Activated CD4-positive, alpha-beta T cell treated with anti-CD3 and anti-CD28 coated beads, Interleukin-2, amount 50 U/mL, for 4 hours (primary cell): ENCODE measurements around the gene TIGD2.

Source experiments
- DNase-seq, 2 experiments: peaks; one replicate each; pipeline ENCODE4 v3.0.0-alpha.2; 2020

The TIGD2 gene

DNA sequence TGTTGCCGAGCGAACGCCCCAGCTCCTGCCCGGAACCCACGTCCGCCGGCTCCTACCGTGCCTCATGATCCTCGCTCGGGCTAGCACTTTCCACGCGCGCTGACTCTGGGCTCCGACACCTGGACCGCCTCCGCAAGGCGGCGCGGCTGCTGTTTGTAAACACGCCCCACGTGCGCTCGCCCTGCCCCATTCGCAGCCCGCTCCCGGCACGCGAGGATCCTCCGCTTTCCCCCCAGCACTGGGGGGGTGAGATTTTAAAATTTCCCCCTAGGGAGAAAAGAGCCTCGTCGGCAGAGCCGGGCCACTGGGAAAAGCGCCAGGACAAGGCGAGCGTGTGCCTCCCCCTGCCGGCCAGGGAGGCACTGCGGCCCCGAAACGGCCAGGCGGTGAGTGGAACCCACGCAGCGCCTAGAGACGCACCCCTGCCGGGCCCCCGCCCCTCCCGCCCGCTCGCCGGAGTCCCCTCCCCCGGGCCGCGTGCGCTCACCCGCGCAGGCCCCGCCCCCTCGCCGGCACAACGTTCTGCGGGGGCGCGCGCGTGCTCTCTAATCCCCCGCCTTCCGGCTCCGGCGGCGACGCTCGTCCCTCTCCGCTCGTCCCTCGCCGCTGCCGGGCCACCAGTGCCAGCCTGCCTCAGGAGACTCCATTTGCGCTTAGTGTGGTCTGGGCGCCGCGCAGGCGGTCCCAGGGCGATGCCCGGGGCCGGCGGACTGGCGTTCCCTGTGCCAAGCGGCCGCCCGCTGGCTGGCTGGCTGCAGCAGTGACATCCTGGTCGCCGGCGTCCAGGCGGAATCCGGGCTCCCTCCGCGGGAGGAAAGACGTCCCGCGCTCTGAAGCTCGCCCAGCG is at the start of gene TIGD2:
Gene TIGD2, plus strand, starts transcription at position 548 of the 847 bp plus-strand sequence. CDS start 1,442 bp downstream, outside the sequence.
- DNase-seq: peak; percentile 85 to 86

DNA sequence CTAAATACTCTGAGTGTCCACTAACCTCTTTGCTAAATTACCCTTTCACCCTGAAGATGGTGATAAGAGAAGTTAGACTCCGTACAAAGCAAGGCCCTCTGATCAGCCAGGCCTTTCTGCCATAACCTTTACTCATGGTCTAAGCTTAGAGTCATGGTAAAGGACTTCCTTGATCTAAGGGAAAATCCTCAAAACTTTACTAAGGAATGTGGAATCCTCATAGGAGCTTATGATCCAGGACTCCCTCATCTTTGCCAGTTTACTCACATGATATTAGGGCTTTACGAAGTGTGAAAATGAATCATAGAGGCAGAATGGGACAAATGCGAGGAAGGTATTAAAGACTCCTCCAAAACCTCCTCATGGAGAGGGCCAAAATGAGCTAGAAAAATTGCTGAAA is 46.5 kb upstream of the TIGD2 start:
- no peak for DNase-seq

DNA sequence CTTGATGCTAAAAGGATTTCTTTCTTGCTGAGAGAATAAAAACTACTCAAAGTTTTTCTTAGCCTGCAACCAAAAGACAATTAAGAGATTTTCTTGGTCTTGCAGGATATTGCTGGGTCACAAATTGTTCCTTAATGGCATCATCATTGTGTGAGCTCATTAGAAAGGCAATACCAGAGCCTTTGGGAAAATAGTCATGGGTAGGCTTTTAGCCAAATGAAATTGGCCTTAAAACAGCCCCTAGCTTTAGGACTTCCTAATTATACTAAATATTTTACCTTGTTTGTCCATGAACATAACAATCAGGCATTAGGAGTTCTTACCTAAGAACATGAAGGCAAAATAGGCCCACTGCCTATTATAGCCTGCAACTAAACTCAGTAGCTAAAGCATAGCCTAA is 43.9 kb upstream of the TIGD2 start:
- DNase-seq: no peak

DNA sequence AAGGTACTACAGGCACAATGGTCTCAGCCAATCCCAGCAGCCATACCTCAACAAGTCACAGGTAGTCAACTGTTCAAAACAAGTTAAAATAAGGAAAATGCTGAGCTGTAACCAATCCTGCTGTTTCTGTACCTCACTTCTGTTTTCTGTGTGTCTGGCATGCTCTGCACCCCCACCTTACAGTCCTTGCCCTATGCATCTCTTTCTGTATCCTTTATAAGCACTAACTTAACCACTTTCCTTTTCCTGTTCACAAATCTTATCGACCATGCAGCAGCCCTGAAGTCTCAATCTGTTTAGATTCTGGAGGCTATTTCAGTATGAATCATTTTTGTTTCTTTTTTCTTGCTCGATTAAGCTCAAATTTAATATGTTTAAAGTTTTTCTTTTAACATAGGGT is 41.9 kb upstream of the TIGD2 start:
- no peak for DNase-seq

DNA sequence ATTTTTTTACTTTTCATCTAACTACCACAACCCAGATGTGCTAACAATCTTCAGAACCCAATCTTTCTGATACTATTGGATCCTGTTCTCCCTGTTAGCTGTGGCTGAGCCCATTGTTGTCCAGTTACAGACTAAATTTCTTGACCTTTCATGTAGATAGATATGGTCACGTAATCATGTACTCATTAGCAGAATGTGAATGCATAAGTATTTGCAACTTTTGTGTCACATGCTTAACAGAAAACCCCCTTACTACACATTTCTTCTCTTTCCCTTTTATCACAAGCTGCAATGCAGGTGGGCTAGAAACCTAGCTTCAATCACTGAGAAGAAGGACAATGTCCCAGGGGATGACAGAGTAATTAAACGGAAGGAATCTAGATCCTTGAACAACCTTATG is 41.3 kb upstream of the TIGD2 start:
- no peak for DNase-seq

DNA sequence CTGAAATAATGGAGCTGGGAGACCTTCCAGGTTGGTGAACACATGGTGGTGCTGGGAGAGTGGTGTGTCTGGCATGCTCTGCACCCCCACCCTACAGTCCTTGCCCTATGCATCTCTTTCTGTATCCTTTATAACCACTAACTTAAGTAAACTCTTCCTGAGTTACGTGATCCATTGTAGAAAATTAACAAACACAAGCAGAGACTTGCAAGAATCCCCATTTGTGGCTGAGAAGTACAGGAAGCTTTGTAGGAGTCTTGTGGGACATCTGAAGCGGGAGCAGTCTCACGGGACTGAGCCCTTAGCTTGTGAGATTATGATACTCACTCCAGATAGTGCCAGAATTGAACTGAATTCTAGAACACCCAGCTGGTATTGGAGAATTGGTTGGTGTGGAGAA is 40.0 kb upstream of the TIGD2 start:
- no peak for DNase-seq

DNA sequence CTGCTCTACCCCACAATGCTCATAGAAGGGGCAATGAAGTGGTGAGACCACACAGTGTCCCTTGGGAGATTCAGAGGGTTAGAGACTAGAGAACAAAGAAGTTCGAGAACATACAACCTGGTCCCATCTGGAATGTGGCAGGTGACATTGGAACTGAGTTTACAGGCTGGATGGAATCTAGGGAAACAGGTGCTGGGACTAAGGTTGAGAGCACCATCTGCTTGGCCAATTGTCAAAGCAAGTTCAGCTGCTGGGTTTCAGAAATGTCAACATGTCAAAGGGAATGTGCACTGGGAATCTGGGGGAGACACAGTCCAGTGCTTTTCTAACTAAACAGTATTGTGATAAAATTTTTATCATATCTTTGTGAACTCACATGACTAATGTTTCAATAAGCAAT is 38.4 kb upstream of the TIGD2 start:
- no peak for DNase-seq

DNA sequence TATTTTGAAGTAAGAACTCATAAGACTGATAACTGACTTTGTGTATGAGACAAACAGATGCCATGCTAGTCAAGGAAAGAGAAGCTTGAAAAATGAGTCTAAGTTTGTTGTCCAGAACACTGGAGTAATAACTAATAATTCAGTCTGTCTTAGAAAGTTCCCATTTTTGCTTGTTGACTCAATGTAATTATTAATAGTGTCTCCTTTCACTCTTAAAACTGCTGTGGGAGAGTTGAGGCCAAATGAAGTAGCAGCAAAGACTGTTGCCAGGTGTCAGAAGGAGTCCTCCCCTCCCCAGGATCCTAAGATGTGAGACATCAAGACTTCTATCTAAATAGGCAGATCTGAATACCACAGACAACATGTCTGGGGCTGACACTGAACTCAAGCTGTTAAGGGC is 33.6 kb upstream of the TIGD2 start:
- no peak for DNase-seq

DNA sequence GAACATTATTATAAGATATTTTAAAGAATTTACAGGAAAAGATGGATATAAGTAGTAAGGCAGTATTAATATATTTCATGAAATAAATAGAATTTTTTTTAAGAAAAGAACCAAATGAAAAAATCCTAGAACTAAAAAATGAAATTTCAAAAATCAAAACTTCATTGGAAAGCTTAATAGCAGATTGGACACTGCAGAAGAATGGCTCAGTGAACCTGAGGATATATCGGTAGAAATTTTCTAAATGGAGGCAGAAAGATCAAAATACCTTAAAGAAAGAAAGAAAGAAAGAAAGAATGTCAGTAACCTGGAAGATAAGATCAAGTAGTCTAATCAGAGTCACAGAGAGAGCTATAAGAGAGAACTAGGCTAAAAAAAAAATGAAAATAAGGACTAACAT is 33.0 kb upstream of the TIGD2 start:
- no peak for DNase-seq

DNA sequence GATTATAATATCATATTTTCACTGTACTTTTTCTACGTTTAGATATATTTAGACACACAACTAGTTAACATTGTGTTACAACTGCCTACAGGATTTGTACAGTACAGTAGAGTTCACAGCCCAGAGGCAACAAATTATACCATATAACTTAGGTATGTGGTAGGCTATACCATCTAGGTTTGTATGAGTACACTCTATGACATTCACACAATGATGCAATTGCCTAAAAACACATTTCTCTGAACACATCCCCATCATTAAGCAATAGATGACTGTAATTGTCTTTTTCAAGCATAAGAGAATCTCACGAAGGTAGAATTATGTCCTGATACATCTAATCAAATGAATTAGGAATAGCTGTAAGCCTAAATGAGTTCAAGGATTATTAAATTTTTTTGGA is 12.3 kb upstream of the TIGD2 start:
- no peak for DNase-seq

DNA sequence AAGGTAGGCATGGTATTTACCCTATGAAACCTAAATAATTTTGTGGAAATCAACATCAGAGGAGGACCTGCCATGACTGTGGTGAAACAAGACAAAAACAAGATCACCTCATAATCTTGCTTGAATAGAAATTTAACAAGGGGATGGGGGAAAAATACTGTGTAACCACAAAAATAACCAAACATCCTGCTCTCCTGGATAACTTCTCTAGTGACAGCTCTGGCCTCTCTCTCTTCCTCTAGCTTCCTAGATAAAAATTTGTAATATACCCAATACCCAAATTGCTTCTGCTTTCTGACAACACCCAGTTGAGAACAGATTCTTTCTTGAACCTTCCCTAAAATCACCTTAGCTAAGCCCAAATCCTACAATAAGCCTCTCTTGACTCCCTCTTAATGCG is 11.9 kb upstream of the TIGD2 start:
- no peak for DNase-seq

DNA sequence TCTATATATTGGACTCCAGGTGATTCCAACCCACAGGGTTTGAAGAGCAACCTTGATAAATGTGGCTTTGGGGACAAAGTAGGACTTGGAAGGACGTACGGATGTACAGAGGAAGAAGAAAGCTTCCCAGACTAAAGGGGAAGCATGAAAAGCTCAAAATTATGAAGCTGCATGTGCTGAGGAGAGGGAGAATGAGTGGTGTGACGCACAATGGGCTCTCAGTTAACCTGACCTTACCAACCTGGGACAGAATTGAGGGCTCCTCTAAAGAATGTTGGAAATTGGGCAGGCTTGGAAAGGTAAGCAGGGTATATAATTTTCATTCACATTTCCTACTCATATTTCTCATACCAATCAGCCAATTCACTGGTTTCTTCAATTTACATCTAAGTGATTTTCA is 10.5 kb upstream of the TIGD2 start:
- DNase-seq: no peak

DNA sequence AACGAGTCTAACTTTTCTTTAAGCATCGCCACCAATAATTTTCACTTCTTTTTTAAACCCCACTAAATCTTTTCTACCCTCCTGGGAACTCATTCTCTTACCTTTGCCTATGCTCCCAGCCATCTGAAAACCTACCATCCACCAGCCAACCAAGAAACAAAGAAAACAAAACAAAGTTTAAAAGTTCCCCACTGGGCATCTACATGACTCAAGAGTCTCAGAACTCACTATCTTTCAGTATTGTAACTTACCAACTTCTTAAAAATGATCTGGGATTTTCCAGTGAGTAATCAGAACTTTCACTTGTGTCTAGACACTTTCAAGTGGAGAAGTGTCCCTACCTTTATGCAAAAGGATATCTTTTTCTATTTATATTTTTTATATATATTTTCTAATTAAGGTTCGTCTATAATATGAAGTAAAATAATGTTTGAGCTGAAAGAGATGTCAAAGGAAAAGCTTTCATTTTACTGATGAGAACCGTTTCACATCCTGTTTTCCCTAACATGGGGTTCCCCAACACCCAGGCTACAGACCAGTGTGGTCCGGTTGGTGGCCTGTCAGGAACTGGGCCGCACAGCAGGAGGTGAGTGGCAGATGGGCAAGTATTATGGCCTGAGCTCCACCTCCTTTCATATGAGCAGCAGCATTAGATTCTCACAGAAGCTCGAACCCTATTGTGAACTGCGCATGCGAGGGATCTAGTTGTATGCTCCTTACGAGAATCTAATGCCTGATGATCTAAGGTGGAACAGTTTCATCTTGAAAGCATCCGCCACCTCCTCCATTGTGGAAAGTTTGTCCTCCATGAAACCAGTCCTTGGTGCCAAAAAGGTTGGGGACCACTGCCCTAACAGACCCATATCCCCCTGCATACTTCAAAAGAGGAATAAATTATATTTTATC is 9.8 kb upstream of the TIGD2 start:
- DNase-seq: no peak

DNA sequence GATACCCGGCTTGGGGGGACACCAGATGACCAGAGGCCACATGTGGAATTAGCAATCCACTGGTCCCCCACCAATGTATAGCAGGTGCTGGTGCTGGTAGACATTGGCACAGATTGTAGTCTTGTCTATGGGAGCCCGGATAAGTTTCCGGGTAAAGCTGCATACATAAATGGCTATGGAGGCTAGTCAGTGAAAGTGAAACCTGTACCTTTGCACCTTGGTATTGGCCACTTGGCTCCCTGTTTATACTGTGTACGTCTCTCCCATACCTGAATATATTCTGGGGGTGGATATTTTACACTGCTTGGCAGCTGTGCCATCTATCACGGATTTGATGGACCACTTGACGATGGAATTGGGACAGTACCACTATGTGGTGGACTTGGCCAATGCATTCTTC is 5.6 kb upstream of the TIGD2 start:
- no peak for DNase-seq

DNA sequence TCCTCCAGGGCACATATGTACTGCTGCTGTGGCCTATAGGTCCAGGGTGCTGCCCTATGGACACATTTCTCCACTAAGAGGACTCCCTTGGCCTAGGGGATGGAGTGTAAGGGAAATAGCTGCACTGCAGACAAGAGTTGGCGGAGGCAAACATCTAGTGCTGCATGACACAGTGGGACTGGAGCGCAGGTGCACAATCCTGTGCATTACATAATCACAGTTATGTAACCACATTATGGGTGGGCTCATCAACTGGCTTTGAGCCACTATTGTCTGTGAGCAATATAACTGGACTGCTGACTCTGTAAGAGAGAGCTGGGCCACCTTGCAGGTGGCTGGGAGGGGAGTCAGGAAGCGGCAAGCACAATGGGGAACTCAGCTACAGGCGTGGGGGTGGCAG is 3.2 kb upstream of the TIGD2 start:
- DNase-seq: no peak

DNA sequence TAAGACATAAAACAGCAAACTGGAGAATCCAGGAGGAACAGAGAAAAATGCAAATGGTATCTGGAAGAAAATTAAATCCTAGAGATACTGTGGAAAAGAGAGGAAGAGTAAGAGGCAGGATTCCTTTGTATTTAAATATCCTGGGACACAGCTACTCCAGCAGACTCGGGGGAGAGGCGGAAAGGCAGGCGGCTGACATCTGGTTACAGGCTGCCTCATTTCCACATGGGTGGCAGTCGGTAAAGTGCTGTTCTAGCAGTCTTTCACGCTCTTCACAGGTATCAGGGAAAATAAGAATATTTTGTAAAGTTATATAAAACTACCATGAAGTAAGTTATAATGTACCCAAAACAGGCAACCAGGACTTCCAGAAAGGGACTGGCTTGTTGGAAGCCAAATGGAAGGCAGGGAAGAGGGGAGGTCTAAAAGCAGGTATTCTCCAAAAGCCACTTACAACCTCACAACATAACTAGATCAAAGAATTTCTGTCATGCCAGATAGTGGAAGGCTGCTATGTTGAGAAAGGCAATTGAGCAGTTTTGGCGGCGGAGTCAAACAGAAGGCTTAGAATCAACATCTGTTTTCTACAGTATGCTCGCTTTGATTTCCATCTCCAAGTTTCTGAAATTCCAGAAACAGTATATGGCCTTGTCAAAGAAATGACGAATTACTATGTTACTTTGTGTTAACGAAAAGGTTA is 1.3 kb upstream of the TIGD2 start:
- no peak for DNase-seq

DNA sequence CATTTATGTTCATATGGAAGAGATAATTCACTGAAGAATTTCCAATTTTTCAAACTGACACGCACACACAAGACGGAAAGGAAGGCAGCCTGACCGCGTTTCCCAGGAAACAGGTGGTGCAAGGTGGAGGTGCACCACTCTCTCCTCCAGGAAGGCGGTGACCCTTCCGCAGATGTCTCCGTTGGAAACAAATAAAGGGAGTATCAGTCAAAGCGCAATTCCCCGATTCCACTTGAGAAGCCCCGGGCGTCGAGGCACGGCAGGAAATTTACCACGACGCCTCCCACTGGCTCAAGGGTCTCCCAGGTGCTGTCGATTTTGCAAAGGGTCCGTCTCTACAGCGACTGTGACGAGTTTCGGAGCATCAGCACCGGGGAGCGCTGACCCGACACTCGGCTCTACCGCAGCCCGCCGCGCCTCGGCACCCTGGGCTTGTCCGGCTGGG is 770 bp upstream of the TIGD2 start:
- DNase-seq: no peak

DNA sequence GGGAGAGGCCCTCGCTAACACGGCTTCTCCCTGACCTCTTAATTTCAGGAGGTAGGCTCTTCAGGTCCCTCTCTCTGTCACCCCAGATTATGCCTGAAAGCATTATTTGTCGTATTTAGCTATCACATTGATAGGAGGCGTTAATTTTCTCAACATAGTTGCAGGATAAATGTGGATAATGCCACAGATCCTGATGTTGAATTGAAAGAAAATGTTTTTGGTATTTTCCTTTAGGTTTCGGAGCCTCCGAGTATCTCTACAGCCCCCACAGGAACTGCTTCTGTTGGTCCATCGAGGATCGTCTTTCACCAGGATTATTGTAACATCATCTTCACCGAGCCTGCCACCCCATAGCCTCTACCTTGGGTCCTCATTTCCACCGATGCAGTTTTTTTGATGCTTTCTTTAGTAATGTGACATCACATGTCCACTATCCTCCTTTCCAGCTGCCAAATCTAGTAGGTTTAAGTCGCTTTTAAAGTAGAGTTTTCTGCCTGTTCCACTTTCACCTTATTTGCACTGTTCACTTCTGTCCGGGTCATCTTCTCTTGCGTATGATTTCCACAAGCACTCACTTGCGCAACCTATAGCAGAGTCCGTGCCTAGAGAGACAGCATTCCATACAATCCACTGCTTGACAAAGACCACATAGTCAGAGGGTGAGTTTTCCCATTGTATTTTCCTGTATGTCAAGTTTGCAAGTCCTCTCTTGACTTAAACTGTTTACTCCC is 665 bp downstream of the TIGD2 start:
- no peak for DNase-seq

DNA sequence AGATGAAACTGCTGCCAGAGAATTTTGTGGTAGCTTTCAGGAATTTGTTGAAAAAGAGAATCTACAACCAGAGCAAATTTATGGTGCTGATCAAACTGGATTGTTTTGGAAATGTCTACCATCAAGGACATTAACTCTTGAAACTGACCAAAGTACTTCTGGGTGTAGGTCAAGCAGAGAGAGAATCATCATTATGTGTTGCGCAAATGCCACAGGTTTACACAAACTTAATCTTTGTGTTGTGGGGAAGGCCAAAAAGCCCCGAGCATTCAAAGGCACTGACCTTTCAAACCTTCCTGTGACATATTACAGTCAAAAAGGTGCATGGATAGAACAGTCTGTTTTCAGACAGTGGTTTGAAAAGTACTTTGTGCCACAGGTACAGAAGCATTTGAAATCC is 2.1 kb downstream of the TIGD2 start:
- DNase-seq: no peak

DNA sequence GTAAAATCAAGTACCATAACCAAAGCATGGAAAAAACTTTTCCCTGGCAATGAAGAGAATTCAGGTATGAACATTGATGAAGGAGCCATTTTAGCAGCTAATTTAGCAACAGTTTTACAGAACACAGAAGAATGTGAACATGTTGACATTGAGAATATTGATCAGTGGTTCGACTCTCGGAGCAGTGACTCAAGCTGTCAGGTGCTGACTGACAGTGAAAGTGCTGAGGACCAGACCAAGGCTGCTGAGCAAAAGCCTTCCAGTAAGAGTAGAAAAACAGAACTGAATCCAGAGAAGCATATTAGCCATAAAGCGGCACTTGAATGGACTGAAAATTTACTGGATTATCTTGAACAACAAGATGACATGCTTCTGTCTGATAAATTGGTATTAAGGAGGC is 2.8 kb downstream of the TIGD2 start:
- DNase-seq: no peak

DNA sequence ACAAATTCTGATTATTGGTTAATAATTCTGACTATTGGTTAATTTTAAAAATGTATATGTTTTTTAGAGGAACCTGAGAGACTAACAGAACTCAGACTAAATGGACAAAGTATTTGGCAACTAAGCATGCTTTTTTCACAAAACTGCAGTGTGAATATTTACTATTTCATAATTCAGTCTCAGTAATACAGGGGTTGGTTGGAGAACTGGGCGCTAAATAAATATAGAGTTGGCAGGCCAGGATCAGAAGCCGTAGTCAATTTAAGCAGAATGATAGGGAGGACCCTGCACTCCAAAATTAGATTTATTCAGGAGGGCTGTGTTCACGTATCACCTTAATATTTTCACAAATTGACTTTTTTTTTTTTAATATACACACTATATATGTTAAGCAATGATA is 5.8 kb downstream of the TIGD2 start:
- no peak for DNase-seq

DNA sequence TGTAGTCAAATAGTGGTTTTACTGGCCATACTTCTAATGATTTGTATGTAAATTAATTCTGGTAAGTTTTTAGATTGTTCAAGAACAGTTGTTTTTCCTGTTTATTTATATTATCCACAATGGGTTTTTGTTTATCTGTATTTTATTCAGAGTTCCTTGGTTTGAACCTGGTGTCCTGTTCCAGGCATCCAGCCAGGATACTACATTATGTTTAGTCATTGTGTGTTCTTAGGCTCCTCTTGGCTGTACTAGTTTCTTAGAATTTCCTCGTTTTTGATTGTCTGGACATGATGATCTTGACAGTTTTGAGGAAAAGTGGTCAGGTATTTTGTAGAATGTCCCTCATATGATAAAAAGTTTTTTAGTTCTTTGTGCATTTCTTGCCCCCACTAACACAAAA is 7.8 kb downstream of the TIGD2 start:
- no peak for DNase-seq

DNA sequence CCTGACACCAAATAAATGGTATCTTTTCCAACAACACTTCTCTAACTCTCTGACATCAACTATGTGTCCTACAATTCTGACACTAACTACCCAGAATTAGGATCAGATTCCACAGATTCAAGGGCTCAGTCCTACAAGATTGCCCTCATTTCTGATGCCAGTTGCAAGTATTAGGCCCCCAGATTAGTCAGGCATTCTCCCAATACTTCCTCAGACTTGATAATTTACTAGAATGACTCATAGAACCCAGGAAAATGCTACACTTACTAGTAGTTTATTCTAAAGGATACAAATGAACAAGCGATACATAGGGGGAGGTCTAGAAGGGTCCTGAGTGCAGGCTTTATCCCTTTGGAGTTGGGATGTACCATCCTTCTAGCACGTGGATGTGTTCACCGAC is 8.5 kb downstream of the TIGD2 start:
- DNase-seq: no peak
